Fibroblast of pulmonary artery (primary cell): ENCODE data around the gene NABP2.

Experiments used
- DNase-seq: peaks from one replicate; pipeline ENCODE4 v3.0.0-alpha.2; 2010; ENCODE audit warnings: low read depth
- H3K4me3 ChIP-seq: replicated peaks from 2 replicates; pipeline ENCODE4 v1.5.1; 2011; ENCODE audit warnings: low read depth, mild to moderate bottlenecking, control low read depth, low read length, moderate library complexity
- TF ChIP-seq, protein P1 (sequence below): IDR thresholded peaks from 2 replicates; pipeline ENCODE4 v1.5.1; 2011; ENCODE audit warnings: mild to moderate bottlenecking, control low read depth, low read length, inconsistent platforms; ENCODE audit errors: missing control alignments

Gene NABP2

GRCh38 chr12:56256326-56256960, 32.3 kb downstream of the NABP2 start:
- peak; percentile 33 for DNase-seq
- H3K4me3 ChIP-seq = peak overlapping the region; percentile 89
- TF ChIP-seq, protein P1, sequence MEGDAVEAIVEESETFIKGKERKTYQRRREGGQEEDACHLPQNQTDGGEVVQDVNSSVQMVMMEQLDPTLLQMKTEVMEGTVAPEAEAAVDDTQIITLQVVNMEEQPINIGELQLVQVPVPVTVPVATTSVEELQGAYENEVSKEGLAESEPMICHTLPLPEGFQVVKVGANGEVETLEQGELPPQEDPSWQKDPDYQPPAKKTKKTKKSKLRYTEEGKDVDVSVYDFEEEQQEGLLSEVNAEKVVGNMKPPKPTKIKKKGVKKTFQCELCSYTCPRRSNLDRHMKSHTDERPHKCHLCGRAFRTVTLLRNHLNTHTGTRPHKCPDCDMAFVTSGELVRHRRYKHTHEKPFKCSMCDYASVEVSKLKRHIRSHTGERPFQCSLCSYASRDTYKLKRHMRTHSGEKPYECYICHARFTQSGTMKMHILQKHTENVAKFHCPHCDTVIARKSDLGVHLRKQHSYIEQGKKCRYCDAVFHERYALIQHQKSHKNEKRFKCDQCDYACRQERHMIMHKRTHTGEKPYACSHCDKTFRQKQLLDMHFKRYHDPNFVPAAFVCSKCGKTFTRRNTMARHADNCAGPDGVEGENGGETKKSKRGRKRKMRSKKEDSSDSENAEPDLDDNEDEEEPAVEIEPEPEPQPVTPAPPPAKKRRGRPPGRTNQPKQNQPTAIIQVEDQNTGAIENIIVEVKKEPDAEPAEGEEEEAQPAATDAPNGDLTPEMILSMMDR = peak; percentile 21

- peak overlapping the region; percentile 89 for H3K4me3 ChIP-seq
- TF ChIP-seq, protein P1 = no peak
These were observed 32.9 kb downstream of the NABP2 start for GRCh38 chr12:56257071-56257470.

DNA sequence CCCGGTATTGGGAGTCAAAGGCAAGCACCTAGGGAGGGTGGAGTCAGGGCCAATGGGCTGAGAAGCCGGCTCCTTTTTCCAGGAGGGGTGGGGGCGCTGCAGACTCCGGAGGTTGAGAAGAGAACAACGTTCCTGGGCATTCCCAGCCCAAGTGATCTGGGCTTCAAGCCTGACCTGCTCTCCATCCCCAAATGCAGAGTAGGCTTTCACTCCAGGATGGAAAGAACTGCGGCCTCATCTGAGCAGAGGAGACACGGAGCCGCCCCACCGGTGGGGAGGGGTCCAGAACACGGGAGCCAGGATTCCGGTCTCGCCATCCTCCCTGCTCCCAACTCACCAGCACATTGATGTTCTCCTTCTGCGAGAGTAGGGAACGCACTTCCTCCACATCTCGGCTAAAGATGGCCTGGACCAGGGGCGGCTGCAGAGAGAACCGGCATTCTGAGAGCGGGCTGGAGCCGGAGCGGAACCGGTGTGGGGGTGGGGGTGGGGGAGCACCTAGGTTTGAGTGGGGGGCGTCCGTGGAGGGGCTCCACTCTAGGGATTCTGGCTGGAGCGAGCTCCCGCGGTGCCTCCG, 33.4 kb downstream of the NABP2 start:
- TF ChIP-seq, protein P1 = peak; percentile 4

More at GRCh38 chr12:56257071-56257470, 32.9 kb downstream of the NABP2 start:
- no peak for DNase-seq

GRCh38 chr12:56258068-56258819, 34.1 kb downstream of the NABP2 start, which contains the start of gene ANKRD52:
Gene ANKRD52, minus strand, starts transcription at chr12:56258384. Its CDS starts 115 bp downstream, at chr12:56258269.
- DNase-seq = peak; percentile 70

More for the DNA sequence above, 33.4 kb downstream of the NABP2 start:
- no peak for DNase-seq
- H3K4me3 ChIP-seq = peak overlapping the region; percentile 89

GRCh38 chr12:56258820-56259183, 34.7 kb downstream of the NABP2 start:
- TF ChIP-seq, protein P1 = no peak
- peak overlapping the region; percentile 66 for H3K4me3 ChIP-seq
- DNase-seq = no peak

More at GRCh38 chr12:56258068-56258819, 34.1 kb downstream of the NABP2 start, which contains the start of gene ANKRD52:
- H3K4me3 ChIP-seq = peak within 1 kb of the TSS; percentile 89
- TF ChIP-seq, protein P1 = peak; percentile 18

GRCh38 chr12:56260380-56260779, 36.2 kb downstream of the NABP2 start:
- TF ChIP-seq, protein P1 = no peak
- DNase-seq = no peak
- no peak overlapping the region for H3K4me3 ChIP-seq
